GM12891 (cell line): ENCODE measurements around the gene RHBDD1.
"Not testable (repeated sequence)": the region's sequence is repeated elsewhere in the genome, so short reads cannot be mapped to it uniquely, and the experiment has no call there.

ENCODE experiments used
- DNase-seq: peaks from one replicate; pipeline ENCODE4 v3.0.0; 2011; ENCODE audit warnings: low spot score; ENCODE audit not compliant: insufficient read length
- FAIRE-seq: peaks from 2 replicates; lab custom pipeline; 2011; peaks lifted over from hg19 to GRCh38; lab: Jason Lieb, UNC
- PAX5 ChIP-seq: IDR thresholded peaks from 2 replicates; pipeline ENCODE4 v1.6.1; 2011; ENCODE audit warnings: low read length, moderate library complexity, mild to moderate bottlenecking; ENCODE audit not compliant: insufficient read depth, severe bottlenecking
- POLR2A ChIP-seq: IDR thresholded peaks from 2 replicates; pipeline ENCODE4 v1.6.1; 2011; ENCODE audit warnings: low read depth, low read length, control low read depth
- POLR2AphosphoS5 ChIP-seq: IDR thresholded peaks from 2 replicates; pipeline ENCODE4 v1.6.1; 2011; ENCODE audit warnings: low read depth, low read length, control low read depth
- POU2F2 ChIP-seq: IDR thresholded peaks from 2 replicates; pipeline ENCODE4 v1.6.1; 2011; ENCODE audit warnings: low read depth, mild to moderate bottlenecking, control low read depth, low read length, moderate library complexity
- SPI1 ChIP-seq: IDR thresholded peaks from 2 replicates; pipeline ENCODE4 v1.6.1; 2011; ENCODE audit warnings: low read depth, low read length, control low read depth
- TAF1 ChIP-seq: IDR thresholded peaks from 2 replicates; pipeline ENCODE4 v1.6.1; 2011; ENCODE audit warnings: low read depth, low read length, control low read depth

RHBDD1 gene

GRCh38 chr2:226843001-226843400 is 7.1 kb downstream of the RHBDD1 start:
- TF ChIP-seq SPI1 = peak; percentile 78
- FAIRE-seq, DNase-seq: not testable (repeated sequence)

- TF ChIP-seq TAF1 (no peak), SPI1 (no peak), PAX5 (no peak), POU2F2 (no peak), POLR2A (no peak), POLR2AphosphoS5 (no peak)
- DNase-seq = no peak
- FAIRE-seq = peak; percentile 87
Observed at GRCh38 chr2:226845386-226846116, 9.7 kb downstream of the RHBDD1 start.

- DNase-seq (no peak), FAIRE-seq (no peak)
- TF ChIP-seq TAF1 (no peak), SPI1 (no peak), POU2F2 (no peak), PAX5 (no peak)
Observed at GRCh38 chr2:226847090-226847489, 11.2 kb downstream of the RHBDD1 start.

- no peak for FAIRE-seq
- TF ChIP-seq POU2F2 (no peak), SPI1 (no peak), POLR2AphosphoS5 (no peak), PAX5 (no peak), POLR2A (no peak)
- DNase-seq = no peak
Observed at GRCh38 chr2:226847511-226847910, 11.7 kb downstream of the RHBDD1 start.

DNA sequence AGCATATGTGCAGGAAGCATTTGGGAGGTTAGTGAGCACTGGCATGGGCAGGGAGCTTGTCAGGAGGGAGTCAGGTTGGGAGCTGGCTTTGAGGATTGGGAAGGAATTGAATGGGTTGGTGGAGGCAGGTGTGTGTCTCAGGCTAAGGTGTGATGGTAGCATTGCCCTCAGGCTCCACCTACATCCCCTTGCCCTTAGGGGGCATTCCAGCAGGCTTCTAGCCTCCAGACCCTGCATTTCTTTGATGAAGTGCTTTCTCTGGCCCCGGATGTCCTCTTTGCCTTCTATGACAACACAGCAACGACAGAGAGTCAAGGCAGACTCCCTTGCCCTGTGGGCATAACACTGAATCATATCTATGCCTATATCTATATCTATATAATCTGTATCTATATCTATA is 13.5 kb downstream of the RHBDD1 start:
- FAIRE-seq (peak; percentile 13), DNase-seq (no peak)
- TF ChIP-seq POU2F2 (no peak), SPI1 (no peak), PAX5 (no peak), POLR2AphosphoS5 (no peak), POLR2A (no peak), TAF1 (no peak)

DNA sequence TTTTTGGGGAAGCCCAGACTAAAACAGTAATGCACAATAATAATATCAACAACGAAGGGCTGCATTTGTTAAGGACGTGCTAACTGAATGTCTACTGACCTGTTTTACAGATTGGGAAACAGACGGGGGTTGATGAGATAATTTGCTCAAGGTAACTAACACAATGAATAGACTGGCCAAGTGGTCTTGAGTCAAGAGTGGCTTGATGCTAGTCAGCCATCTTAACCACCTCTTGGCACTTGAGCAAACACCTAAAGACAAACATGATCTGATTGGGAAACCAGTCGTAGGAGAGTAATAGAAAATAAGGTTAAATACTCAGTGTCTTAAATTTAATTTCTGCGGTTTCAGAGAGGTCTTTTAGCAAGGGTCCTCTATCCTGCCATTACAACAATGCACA is 14.2 kb downstream of the RHBDD1 start:
- TF ChIP-seq POU2F2 = no peak
- no peak for TF ChIP-seq SPI1
- TF ChIP-seq TAF1 = no peak
- TF ChIP-seq POLR2A = no peak
- no peak for TF ChIP-seq PAX5
- no peak for TF ChIP-seq POLR2AphosphoS5
- no peak for DNase-seq
- FAIRE-seq = no peak

DNA sequence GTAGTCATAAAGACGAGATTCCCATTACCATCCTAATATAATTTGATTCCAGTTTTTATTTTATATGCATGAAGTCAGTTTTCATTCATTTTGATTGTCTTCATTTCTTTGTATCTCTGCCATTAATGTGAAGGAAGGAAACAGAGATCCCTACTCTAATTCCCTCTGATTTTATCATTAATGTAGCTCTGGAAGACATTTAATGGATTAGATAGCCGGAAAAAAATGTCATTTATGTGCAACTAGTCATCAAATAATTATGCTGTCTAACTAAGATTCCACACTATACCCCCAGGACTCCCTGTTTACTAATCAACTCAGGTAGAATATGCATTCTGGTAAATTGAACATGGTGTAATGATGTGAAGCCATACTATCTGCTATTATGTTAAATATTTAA is 19.9 kb downstream of the RHBDD1 start:
- DNase-seq (no peak), FAIRE-seq (no peak)
- TF ChIP-seq SPI1 (no peak), POLR2AphosphoS5 (no peak), TAF1 (no peak), POLR2A (no peak), POU2F2 (no peak), PAX5 (no peak)

- TF ChIP-seq TAF1 (no peak), SPI1 (no peak), POU2F2 (no peak), POLR2AphosphoS5 (no peak), POLR2A (no peak), PAX5 (no peak)
- DNase-seq (no peak), FAIRE-seq (peak; percentile 40)
Observed at GRCh38 chr2:226860087-226860486, 24.2 kb downstream of the RHBDD1 start.

- FAIRE-seq (peak; percentile 90), DNase-seq (no peak)
- TF ChIP-seq SPI1 (no peak), POU2F2 (no peak), POLR2AphosphoS5 (no peak), TAF1 (no peak), PAX5 (no peak), POLR2A (no peak)
Observed at GRCh38 chr2:226862623-226863022, 26.8 kb downstream of the RHBDD1 start.

DNA sequence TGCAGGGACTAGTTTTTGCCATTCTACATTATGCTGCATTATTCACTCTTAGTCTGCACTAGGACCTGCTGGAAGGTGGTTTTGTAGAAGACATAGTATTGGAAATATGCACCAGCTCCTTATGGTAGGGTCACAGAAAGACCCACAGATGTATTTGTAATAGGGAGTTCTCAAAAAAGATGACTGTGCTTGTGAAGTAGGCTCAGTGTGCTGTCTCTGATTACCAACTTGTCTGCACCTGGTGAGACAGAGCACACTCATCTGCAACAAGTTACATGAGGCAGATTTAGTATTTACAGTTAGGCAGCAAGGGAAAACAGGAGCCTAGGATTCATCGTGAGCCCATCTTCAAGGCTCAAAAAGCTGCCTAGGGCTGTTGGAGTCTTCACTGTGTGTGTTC is 29.4 kb downstream of the RHBDD1 start:
- TF ChIP-seq SPI1 = no peak
- no peak for TF ChIP-seq POLR2A
- no peak for TF ChIP-seq POU2F2
- TF ChIP-seq POLR2AphosphoS5 = no peak
- TF ChIP-seq TAF1 = no peak
- TF ChIP-seq PAX5 = no peak
- FAIRE-seq = no peak
- DNase-seq = no peak

DNA sequence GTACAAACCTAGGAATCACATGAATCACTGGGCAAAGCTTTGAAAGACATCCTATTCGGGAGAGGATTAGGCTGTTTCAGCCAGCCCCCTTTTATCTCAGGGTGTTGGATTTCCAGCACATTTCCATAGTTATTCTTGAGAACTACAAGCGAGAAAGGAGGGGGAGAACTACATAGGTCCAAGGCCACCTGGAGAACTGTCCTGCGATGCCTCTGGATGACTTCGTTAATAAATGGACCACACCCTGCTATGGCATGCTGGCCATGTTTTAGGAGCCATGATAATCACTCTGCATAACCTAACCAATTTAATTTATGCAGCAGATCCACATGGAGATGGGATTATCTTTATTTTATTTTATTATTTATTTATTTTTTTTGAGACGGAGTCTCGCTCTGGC is 29.9 kb downstream of the RHBDD1 start:
- DNase-seq = no peak
- no peak for TF ChIP-seq TAF1
- no peak for TF ChIP-seq POLR2A
- no peak for TF ChIP-seq PAX5
- TF ChIP-seq POLR2AphosphoS5 = no peak
- no peak for TF ChIP-seq SPI1
- TF ChIP-seq POU2F2 = no peak
- FAIRE-seq = no peak
